DMS53 (cell line): ENCODE measurements around the gene GSTT4.
"Not testable (repeated sequence)": the region's sequence is repeated elsewhere in the genome, so short reads cannot be mapped to it uniquely, and the experiment has no call there.

Experiments
- DNase-seq: peaks from one replicate; lab custom pipeline; 2025; lab: John Stamatoyannopoulos, UW

The GSTT4 gene

DNA sequence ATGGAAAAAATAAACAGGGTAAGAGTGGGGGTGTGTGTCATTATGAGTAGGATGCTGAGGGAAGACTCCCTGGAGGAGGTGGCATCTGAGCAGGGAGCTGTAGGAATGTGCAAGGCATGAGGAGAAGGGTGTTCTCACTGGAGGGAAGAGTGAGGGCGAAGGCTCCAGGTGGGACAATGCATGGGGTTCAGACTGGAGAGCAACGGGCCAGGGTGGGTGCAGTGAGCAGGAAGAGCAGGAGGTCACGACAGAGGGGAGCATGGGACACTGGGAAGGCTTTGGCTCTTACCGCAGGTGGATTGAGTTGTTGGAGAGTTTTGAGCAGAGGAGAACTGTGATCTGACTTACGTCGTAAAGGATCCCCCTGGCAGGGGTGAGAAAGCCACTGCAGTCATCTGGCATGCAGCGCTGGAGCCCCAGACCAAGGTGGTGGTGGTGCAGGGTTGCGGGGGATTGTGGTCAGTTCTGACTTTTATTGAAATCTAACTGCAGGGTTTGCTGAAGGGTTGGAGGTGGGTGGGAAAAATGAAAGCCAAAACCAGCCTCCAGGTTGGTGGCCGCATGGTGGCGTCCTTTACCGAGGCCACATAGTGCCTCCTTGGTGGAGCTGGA is 52.4 kb downstream of the GSTT4 start:
- DNase-seq, result not testable (repeated sequence)

GRCh38 chr22:23951383-23951782 is 53.9 kb downstream of the GSTT4 start:
- not testable (repeated sequence) for DNase-seq

DNA sequence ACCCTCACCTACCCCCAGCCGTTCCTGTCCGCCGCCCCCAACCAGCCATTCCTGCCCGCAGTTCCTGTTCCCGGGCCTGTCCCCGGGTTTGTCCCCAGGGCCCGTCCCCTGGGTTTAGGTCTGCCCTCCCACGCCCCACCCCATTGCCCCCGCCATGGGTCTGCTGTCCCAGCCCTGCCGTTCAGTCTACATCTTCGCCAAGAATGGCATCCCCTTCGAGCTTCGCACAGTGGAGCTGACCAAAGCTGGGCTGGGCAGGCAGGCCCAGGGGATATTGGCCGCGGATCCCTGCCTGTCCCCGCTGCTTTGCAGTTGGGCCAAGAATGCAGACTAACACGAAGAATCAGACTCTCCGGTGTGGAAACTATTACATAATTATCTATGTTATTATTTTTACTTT is 55.5 kb downstream of the GSTT4 start:
- DNase-seq, result not testable (repeated sequence)
